ENCODE results near the gene PITPNM1. TPM values are rescaled to one million over a fixed set of nuclear protein-coding genes. Genes with fewer than 3 reads are reported as not detected.
"Not testable (repeated sequence)": the region's sequence is repeated elsewhere in the genome, so short reads cannot be mapped to it uniquely, and the experiment has no call there.

PITPNM1 gene
- total RNA-seq (2021; ENCODE audit: unreplicated experiment) (70.4 TPM), Bru-seq, nascent RNA (percentile 50 among the genes with signal in this experiment), BruChase-seq, experiment 1, labeled RNA remaining after a 2-hour chase (percentile 61 among the genes with signal in this experiment), BruChase-seq, experiment 2, labeled RNA remaining after a 6-hour chase (percentile 66 among the genes with signal in this experiment)
- 78.0 TPM for polyA plus RNA-seq (2012; ENCODE audit: insufficient read length)
- long read RNA-seq, full-length matches to known transcripts, result 1 of 131 reads
- long read RNA-seq, partial matches to known transcripts, result 105 of 131 reads
- long read RNA-seq, other reads (novel, unspliced or antisense), result 25 of 131 reads

DNA sequence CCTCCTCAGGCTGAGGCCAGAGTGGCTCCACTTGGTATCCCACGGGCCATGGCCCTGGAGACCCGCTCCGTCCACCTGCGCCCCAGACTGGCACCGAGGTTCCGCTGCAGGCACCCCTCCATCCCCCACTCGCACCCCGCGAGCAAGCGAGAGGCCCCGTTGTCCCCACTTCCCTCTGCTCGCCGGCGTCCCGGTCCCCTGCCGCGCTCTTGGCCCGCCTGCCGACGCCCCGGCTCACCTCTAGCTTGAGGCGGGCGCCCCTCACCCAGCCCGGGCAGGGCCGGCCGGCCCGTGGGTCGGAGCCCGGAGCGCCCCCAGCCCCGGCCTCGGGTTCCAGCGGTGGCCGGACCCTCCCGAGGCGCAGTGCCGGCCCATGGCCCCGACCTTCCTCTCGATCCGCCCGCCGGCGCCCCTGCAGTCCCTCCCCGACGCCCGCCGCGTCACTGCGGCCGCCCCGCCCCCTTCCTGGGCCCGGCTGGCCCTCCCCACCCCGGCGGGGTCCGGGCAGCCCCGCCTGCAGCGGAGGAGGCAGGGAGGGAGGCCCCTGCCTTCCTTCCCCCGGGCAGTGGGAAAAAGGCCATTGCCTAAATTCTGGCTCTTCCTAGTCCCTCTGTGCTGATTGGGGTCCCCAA, at the start of gene PITPNM1:
PITPNM1 (minus strand) TSS at position 414 of the 632 bp plus-strand sequence. CDS start 1,183 bp downstream, outside the sequence.
- Histone ChIP-seq H3K27ac (ENCODE audit: low read length) (peak within 1 kb of the TSS; percentile 88), H3K27me3 (ENCODE audit: control insufficient read depth, insufficient read depth, low read length) (no peaks in the 10 kb centered on the region), H3K9me3 (ENCODE audit: control insufficient read depth, insufficient read depth, low read depth, low read length) (no peaks in the 10 kb centered on the region), H3K36me3 (ENCODE audit: control insufficient read depth, insufficient read depth, low read length) (no peaks in the 10 kb centered on the region; the same call in 1 of the 2 replicates), H3K4me1 (ENCODE audit: control insufficient read depth, insufficient read depth, low read length) (peaks cover 25% of the 10 kb centered on the region), H3K4me3 (ENCODE audit: low read depth in 2 of 2, low read length in 2 of 2) (peak within 1 kb of the TSS; percentile 82 to 90)
- TF ChIP-seq SIN3A (IDR thresholded peaks at IDR 0.05; ENCODE audit: borderline replicate concordance, insufficient read depth, low read depth, low read length) (no peak), POLR2AphosphoS5 (IDR thresholded peaks at IDR 0.05; ENCODE audit: low read depth, low read length) (no peak; the same call in 1 of the 2 replicates), TCF7L2 (IDR thresholded peaks at IDR 0.05; ENCODE audit: low read depth, low read length) (no peak)
- TF ChIP-seq, protein P1, sequence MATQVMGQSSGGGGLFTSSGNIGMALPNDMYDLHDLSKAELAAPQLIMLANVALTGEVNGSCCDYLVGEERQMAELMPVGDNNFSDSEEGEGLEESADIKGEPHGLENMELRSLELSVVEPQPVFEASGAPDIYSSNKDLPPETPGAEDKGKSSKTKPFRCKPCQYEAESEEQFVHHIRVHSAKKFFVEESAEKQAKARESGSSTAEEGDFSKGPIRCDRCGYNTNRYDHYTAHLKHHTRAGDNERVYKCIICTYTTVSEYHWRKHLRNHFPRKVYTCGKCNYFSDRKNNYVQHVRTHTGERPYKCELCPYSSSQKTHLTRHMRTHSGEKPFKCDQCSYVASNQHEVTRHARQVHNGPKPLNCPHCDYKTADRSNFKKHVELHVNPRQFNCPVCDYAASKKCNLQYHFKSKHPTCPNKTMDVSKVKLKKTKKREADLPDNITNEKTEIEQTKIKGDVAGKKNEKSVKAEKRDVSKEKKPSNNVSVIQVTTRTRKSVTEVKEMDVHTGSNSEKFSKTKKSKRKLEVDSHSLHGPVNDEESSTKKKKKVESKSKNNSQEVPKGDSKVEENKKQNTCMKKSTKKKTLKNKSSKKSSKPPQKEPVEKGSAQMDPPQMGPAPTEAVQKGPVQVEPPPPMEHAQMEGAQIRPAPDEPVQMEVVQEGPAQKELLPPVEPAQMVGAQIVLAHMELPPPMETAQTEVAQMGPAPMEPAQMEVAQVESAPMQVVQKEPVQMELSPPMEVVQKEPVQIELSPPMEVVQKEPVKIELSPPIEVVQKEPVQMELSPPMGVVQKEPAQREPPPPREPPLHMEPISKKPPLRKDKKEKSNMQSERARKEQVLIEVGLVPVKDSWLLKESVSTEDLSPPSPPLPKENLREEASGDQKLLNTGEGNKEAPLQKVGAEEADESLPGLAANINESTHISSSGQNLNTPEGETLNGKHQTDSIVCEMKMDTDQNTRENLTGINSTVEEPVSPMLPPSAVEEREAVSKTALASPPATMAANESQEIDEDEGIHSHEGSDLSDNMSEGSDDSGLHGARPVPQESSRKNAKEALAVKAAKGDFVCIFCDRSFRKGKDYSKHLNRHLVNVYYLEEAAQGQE (IDR thresholded peaks at IDR 0.05; ENCODE audit: insufficient read depth in 1 of 2, low read depth in 2 of 2, low read length in 1 of 2), result no peak
- TF ChIP-seq, protein P2, sequence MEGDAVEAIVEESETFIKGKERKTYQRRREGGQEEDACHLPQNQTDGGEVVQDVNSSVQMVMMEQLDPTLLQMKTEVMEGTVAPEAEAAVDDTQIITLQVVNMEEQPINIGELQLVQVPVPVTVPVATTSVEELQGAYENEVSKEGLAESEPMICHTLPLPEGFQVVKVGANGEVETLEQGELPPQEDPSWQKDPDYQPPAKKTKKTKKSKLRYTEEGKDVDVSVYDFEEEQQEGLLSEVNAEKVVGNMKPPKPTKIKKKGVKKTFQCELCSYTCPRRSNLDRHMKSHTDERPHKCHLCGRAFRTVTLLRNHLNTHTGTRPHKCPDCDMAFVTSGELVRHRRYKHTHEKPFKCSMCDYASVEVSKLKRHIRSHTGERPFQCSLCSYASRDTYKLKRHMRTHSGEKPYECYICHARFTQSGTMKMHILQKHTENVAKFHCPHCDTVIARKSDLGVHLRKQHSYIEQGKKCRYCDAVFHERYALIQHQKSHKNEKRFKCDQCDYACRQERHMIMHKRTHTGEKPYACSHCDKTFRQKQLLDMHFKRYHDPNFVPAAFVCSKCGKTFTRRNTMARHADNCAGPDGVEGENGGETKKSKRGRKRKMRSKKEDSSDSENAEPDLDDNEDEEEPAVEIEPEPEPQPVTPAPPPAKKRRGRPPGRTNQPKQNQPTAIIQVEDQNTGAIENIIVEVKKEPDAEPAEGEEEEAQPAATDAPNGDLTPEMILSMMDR (IDR thresholded peaks at IDR 0.05), result no peak
- ChIA-PET POLR2A (no interaction called here), CTCF (interaction anchor here (0.6 to 0.7 kb wide), 3 partner anchors 103 to 170 kb away, joined by 3 to 8 read pairs (median 3); partner anchors contain the start of gene PPP1CA)
- BruUV-seq (replicated peaks), result no TSS peak
- in situ Hi-C loops (cut with HindIII; ENCODE audit: low pct_unique_long_range_greater_than_20kb, low sequenced_read_pairs) (no loop called here), intact Hi-C loops (cut with micrococcal nuclease; ENCODE audit: unreplicated experiment) (loop anchor here (5.0 kb wide), 1 partner anchor 93 kb away; no protein-coding TSS in a partner anchor)
- ATAC-seq, result peak; percentile 36
- no peak for DNase-seq (ENCODE audit: low read depth, low spot score)

DNA sequence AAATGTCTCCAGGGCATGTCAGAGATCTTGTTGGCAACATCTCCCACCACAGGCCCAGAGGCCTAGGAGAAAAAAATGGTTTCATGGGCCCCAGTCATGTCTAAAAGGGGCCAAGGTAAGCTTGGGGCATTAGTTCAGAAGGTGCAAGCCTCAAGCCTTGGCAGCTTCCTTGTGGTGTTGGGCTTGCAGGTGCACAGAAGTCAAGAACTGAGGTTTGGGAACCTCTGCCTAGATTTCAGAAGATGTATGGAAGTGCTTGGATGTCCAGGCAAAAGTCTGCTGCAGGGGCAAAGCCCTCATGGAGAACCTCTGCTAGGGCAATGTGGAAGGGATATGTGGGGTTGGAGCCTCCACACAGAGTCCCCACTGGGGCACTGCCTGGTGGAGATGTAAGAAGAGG, 46.5 kb upstream of the PITPNM1 start:
- in situ Hi-C loops (cut with HindIII; ENCODE audit: low pct_unique_long_range_greater_than_20kb, low sequenced_read_pairs); POLR2A ChIA-PET: not testable (repeated sequence)

More for the DNA sequence above, 46.5 kb upstream of the PITPNM1 start:
- H3K4me3 ChIP-seq (ENCODE audit: low read depth in 2 of 2, low read length in 2 of 2); H3K9me3 ChIP-seq (ENCODE audit: control insufficient read depth, insufficient read depth, low read depth, low read length); intact Hi-C loops (cut with micrococcal nuclease; ENCODE audit: unreplicated experiment); H3K4me1 ChIP-seq (ENCODE audit: control insufficient read depth, insufficient read depth, low read length); H3K36me3 ChIP-seq (ENCODE audit: control insufficient read depth, insufficient read depth, low read length); DNase-seq (ENCODE audit: low read depth, low spot score); H3K27me3 ChIP-seq (ENCODE audit: control insufficient read depth, insufficient read depth, low read length); BruUV-seq (replicated peaks); ATAC-seq; H3K27ac ChIP-seq (ENCODE audit: low read length); CTCF ChIA-PET: not testable (repeated sequence)

Measured in Panc1 (cell line).